ENCODE data around the gene MAP3K5.
"Not testable (repeated sequence)": the region's sequence is repeated elsewhere in the genome, so short reads cannot be mapped to it uniquely, and the experiment has no call there.

MAP3K5 gene

GRCh38 chr6:136712642-136713041 lies 79.6 kb downstream of the MAP3K5 start:
- H3K4ac ChIP-seq (ENCODE audit: low read depth, low read length); H4K91ac ChIP-seq (ENCODE audit: low read depth, low read length); H4K12ac ChIP-seq (ENCODE audit: low read depth, low read length); H2BK120ac ChIP-seq (ENCODE audit: insufficient read depth, low read length, poor library complexity); H2BK12ac ChIP-seq (ENCODE audit: low read length); H3K14ac ChIP-seq (ENCODE audit: low read length); H3K23ac ChIP-seq (ENCODE audit: low read length); H3K4me3 ChIP-seq (ENCODE audit: low read depth, low read length); H3K27ac ChIP-seq (ENCODE audit: low read depth, low read length); H2AK5ac ChIP-seq (ENCODE audit: low read length); H3K79me1 ChIP-seq (ENCODE audit: low read length); H3K9me3 ChIP-seq (ENCODE audit: insufficient read depth, low read depth, low read length); H3K4me2 ChIP-seq (ENCODE audit: low read length); H2BK5ac ChIP-seq (ENCODE audit: low read depth, low read length, poor library complexity); H3K36me3 ChIP-seq (ENCODE audit: control insufficient read depth in 1 of 2, insufficient read depth in 2 of 2, low read length in 2 of 2); DNase-seq; H3K27me3 ChIP-seq (ENCODE audit: insufficient read depth, low read length); H2AFZ ChIP-seq (ENCODE audit: insufficient read depth, low read length, poor library complexity); H3K18ac ChIP-seq (ENCODE audit: low read length); H4K8ac ChIP-seq (ENCODE audit: low read depth, low read length); H3K9ac ChIP-seq (ENCODE audit: low read length); H3K79me2 ChIP-seq (ENCODE audit: control insufficient read depth, insufficient read depth, low read length, poor library complexity); H3K4me1 ChIP-seq (ENCODE audit: control insufficient read depth in 1 of 2, insufficient read depth in 2 of 2, low read length in 2 of 2): not testable (repeated sequence)
- no CpG with 5 or more reads among the region's 4 CpGs for WGBS (ENCODE audit: extremely low coverage, insufficient coverage, insufficient read length)

GRCh38 chr6:136711644-136712043 lies 80.6 kb downstream of the MAP3K5 start:
- H2AFZ ChIP-seq (ENCODE audit: insufficient read depth, low read length, poor library complexity), result no peak overlapping the region
- no peak overlapping the region for H3K9ac ChIP-seq (ENCODE audit: low read length)
- H3K36me3 ChIP-seq (ENCODE audit: control insufficient read depth in 1 of 2, insufficient read depth in 2 of 2, low read length in 2 of 2), result no peaks in the 10 kb centered on the region
- no peak overlapping the region for H4K8ac ChIP-seq (ENCODE audit: low read depth, low read length)
- no peak overlapping the region for H4K12ac ChIP-seq (ENCODE audit: low read depth, low read length)
- WGBS (ENCODE audit: extremely low coverage, insufficient coverage, insufficient read length), result no CpG with 5 or more reads among the region's 2 CpGs
- H3K4ac ChIP-seq (ENCODE audit: low read depth, low read length), result no peak overlapping the region
- no peak overlapping the region for H3K27ac ChIP-seq (ENCODE audit: low read depth, low read length)
- no peaks in the 10 kb centered on the region for H3K79me1 ChIP-seq (ENCODE audit: low read length)
- H2BK12ac ChIP-seq (ENCODE audit: low read length), result no peak overlapping the region
- H2BK120ac ChIP-seq (ENCODE audit: insufficient read depth, low read length, poor library complexity), result no peak overlapping the region
- DNase-seq, result no peak
- H3K14ac ChIP-seq (ENCODE audit: low read length), result no peak overlapping the region
- H2BK5ac ChIP-seq (ENCODE audit: low read depth, low read length, poor library complexity), result no peak overlapping the region
- H3K9me3 ChIP-seq (ENCODE audit: insufficient read depth, low read depth, low read length), result no peaks in the 10 kb centered on the region
- H2AK5ac ChIP-seq (ENCODE audit: low read length), result no peak overlapping the region
- no peaks in the 10 kb centered on the region for H3K79me2 ChIP-seq (ENCODE audit: control insufficient read depth, insufficient read depth, low read length, poor library complexity)
- no peak overlapping the region for H3K18ac ChIP-seq (ENCODE audit: low read length)
- H3K27me3 ChIP-seq (ENCODE audit: insufficient read depth, low read length), result no peaks in the 10 kb centered on the region
- no peak overlapping the region for H4K91ac ChIP-seq (ENCODE audit: low read depth, low read length)
- H3K4me2 ChIP-seq (ENCODE audit: low read length), result no peak overlapping the region
- no peaks in the 10 kb centered on the region for H3K4me1 ChIP-seq (ENCODE audit: control insufficient read depth in 1 of 2, insufficient read depth in 2 of 2, low read length in 2 of 2)
- no peak overlapping the region for H3K23ac ChIP-seq (ENCODE audit: low read length)
- H3K4me3 ChIP-seq (ENCODE audit: low read depth, low read length), result no peak overlapping the region

- WGBS (ENCODE audit: extremely low coverage, insufficient coverage, insufficient read length), result no CpG with 5 or more reads among the region's 7 CpGs
- H3K27me3 ChIP-seq (ENCODE audit: insufficient read depth, low read length), result no peaks in the 10 kb centered on the region
- no peak overlapping the region for H3K18ac ChIP-seq (ENCODE audit: low read length)
Observed at GRCh38 chr6:136710877-136711552, 81.3 kb downstream of the MAP3K5 start.

GRCh38 chr6:136709429-136709828 lies 82.8 kb downstream of the MAP3K5 start:
- Histone ChIP-seq H2BK12ac (ENCODE audit: low read length) (no peak overlapping the region), H2BK5ac (ENCODE audit: low read depth, low read length, poor library complexity) (no peak overlapping the region), H2AK5ac (ENCODE audit: low read length) (no peak overlapping the region), H2AFZ (ENCODE audit: insufficient read depth, low read length, poor library complexity) (no peak overlapping the region), H4K8ac (ENCODE audit: low read depth, low read length) (no peak overlapping the region), H3K79me2 (ENCODE audit: control insufficient read depth, insufficient read depth, low read length, poor library complexity) (no peaks in the 10 kb centered on the region), H3K4me2 (ENCODE audit: low read length) (no peak overlapping the region), H3K14ac (ENCODE audit: low read length) (no peak overlapping the region), H3K4me1 (ENCODE audit: control insufficient read depth in 1 of 2, insufficient read depth in 2 of 2, low read length in 2 of 2) (no peaks in the 10 kb centered on the region), H4K91ac (ENCODE audit: low read depth, low read length) (no peak overlapping the region), H3K27me3 (ENCODE audit: insufficient read depth, low read length) (no peaks in the 10 kb centered on the region), H3K23ac (ENCODE audit: low read length) (no peak overlapping the region), H3K36me3 (ENCODE audit: control insufficient read depth in 1 of 2, insufficient read depth in 2 of 2, low read length in 2 of 2) (no peaks in the 10 kb centered on the region), H4K12ac (ENCODE audit: low read depth, low read length) (no peak overlapping the region), H2BK120ac (ENCODE audit: insufficient read depth, low read length, poor library complexity) (no peak overlapping the region), H3K9me3 (ENCODE audit: insufficient read depth, low read depth, low read length) (no peaks in the 10 kb centered on the region), H3K4ac (ENCODE audit: low read depth, low read length) (no peak overlapping the region), H3K27ac (ENCODE audit: low read depth, low read length) (no peak overlapping the region), H3K9ac (ENCODE audit: low read length) (no peak overlapping the region), H3K18ac (ENCODE audit: low read length) (no peak overlapping the region), H3K79me1 (ENCODE audit: low read length) (no peaks in the 10 kb centered on the region), H3K4me3 (ENCODE audit: low read depth, low read length) (no peak overlapping the region)
- DNase-seq, result no peak

More at GRCh38 chr6:136710877-136711552, 81.3 kb downstream of the MAP3K5 start:
- Histone ChIP-seq H3K14ac (ENCODE audit: low read length) (no peak overlapping the region), H2BK120ac (ENCODE audit: insufficient read depth, low read length, poor library complexity) (no peak overlapping the region), H3K4me1 (ENCODE audit: control insufficient read depth in 1 of 2, insufficient read depth in 2 of 2, low read length in 2 of 2) (no peaks in the 10 kb centered on the region), H4K8ac (ENCODE audit: low read depth, low read length) (no peak overlapping the region), H3K9ac (ENCODE audit: low read length) (no peak overlapping the region), H3K4me3 (ENCODE audit: low read depth, low read length) (no peak overlapping the region), H3K4me2 (ENCODE audit: low read length) (no peak overlapping the region), H2AFZ (ENCODE audit: insufficient read depth, low read length, poor library complexity) (no peak overlapping the region), H2BK12ac (ENCODE audit: low read length) (no peak overlapping the region), H3K23ac (ENCODE audit: low read length) (no peak overlapping the region), H4K91ac (ENCODE audit: low read depth, low read length) (no peak overlapping the region), H3K4ac (ENCODE audit: low read depth, low read length) (no peak overlapping the region), H4K12ac (ENCODE audit: low read depth, low read length) (no peak overlapping the region), H2BK5ac (ENCODE audit: low read depth, low read length, poor library complexity) (no peak overlapping the region), H3K27ac (ENCODE audit: low read depth, low read length) (no peak overlapping the region), H3K36me3 (ENCODE audit: control insufficient read depth in 1 of 2, insufficient read depth in 2 of 2, low read length in 2 of 2) (no peaks in the 10 kb centered on the region), H2AK5ac (ENCODE audit: low read length) (no peak overlapping the region), H3K79me1 (ENCODE audit: low read length) (no peaks in the 10 kb centered on the region), H3K9me3 (ENCODE audit: insufficient read depth, low read depth, low read length) (no peaks in the 10 kb centered on the region), H3K79me2 (ENCODE audit: control insufficient read depth, insufficient read depth, low read length, poor library complexity) (no peaks in the 10 kb centered on the region)
- DNase-seq, result no peak

Data from trophoblast cell (in vitro differentiated cells and primary cell).